WTC11 (cell line): ENCODE data around the gene DNAJC17. TPM values are rescaled to one million over a fixed set of nuclear protein-coding genes. Genes with fewer than 3 reads are reported as not detected.

ENCODE experiments used
- AFF4 ChIP-seq: sonication (generic); formaldehyde crosslinking; IDR thresholded peaks from 2 replicates; pipeline ENCODE4 v1.8.1; 2023; ENCODE audit warnings: mild to moderate bottlenecking, missing genetic modification reagents, borderline replicate concordance
- AR ChIP-seq: fragments of 250-450 bp; sonication (Bioruptor Pico); IDR thresholded peaks from 2 replicates; pipeline ENCODE4 v1.9.0; 2021; ENCODE audit warnings: mild to moderate bottlenecking
- ESRRA ChIP-seq: sonication (generic); formaldehyde crosslinking; IDR thresholded peaks from 2 replicates; pipeline ENCODE4 v1.8.1; 2022; ENCODE audit warnings: mild to moderate bottlenecking, missing genetic modification reagents, borderline replicate concordance
- ETV6 ChIP-seq: sonication (generic); formaldehyde crosslinking; IDR thresholded peaks from 2 replicates; pipeline ENCODE4 v1.8.1; 2022; ENCODE audit warnings: mild to moderate bottlenecking, missing genetic modification reagents
- JUN ChIP-seq: sonication (generic); formaldehyde crosslinking; IDR thresholded peaks from 2 replicates; pipeline ENCODE4 v1.8.0; 2023; ENCODE audit warnings: mild to moderate bottlenecking, missing genetic modification reagents
- PREB ChIP-seq: sonication (generic); formaldehyde crosslinking; IDR thresholded peaks from 2 replicates; pipeline ENCODE4 v1.8.1; 2022; ENCODE audit warnings: mild to moderate bottlenecking, missing genetic modification reagents, moderate library complexity, borderline replicate concordance
- PRRX2 ChIP-seq: fragments of 250-450 bp; sonication (Bioruptor Pico); IDR thresholded peaks from 2 replicates; pipeline ENCODE4 v1.8.0; 2021; ENCODE audit warnings: mild to moderate bottlenecking
- RORB ChIP-seq: fragments of 250-450 bp; sonication (Bioruptor Pico); IDR thresholded peaks from 2 replicates; pipeline ENCODE4 v1.9.0; 2021; ENCODE audit warnings: mild to moderate bottlenecking
- TP53 ChIP-seq: sonication (generic); formaldehyde crosslinking; IDR thresholded peaks from 2 replicates; pipeline ENCODE4 v1.8.1; 2023; ENCODE audit warnings: mild to moderate bottlenecking, missing genetic modification reagents
- ZNF219 ChIP-seq: sonication (generic); formaldehyde crosslinking; IDR thresholded peaks from 2 replicates; pipeline ENCODE4 v1.8.0; 2023; ENCODE audit warnings: missing genetic modification reagents, mild to moderate bottlenecking, borderline replicate concordance
- ZNF512 ChIP-seq: sonication (generic); formaldehyde crosslinking; IDR thresholded peaks from 2 replicates; pipeline ENCODE4 v1.8.1; 2022; ENCODE audit warnings: missing genetic modification reagents, borderline replicate concordance
- ZNF532 ChIP-seq: fragments of 250-450 bp; sonication (Bioruptor Pico); IDR thresholded peaks from 2 replicates; pipeline ENCODE4 v1.9.0; 2021; ENCODE audit warnings: mild to moderate bottlenecking, borderline replicate concordance
- ZNF671 ChIP-seq: fragments of 250-450 bp; sonication (Bioruptor Pico); IDR thresholded peaks from 2 replicates; pipeline ENCODE4 v1.8.0; 2021; ENCODE audit warnings: mild to moderate bottlenecking
- total RNA-seq: library from RNA; stranded (reverse); gene quantifications from 3 replicates; pipeline ENCODE4 v1.2.3, GENCODE V29; 2021

Gene DNAJC17
- total RNA-seq, 1 experiment from 2014 or later = 49.8 TPM

GRCh38 chr15:40843885-40844695 lies 36.8 kb upstream of the DNAJC17 start, which contains the start of gene SPINT1 (continued):
- TF ChIP-seq AFF4 (CRISPR knock-in tag) (no peak), ZNF219 (CRISPR knock-in tag) (peak; percentile 73; the same call in 1 of the 2 replicates), PREB (CRISPR knock-in tag) (no peak), ZNF671 (no peak), ZNF532 (CRISPR knock-in tag) (no peak), JUN (peak; percentile 59; the same call in 1 of the 2 replicates), AR (CRISPR knock-in tag) (no peak), ETV6 (CRISPR knock-in tag) (no peak; the same call in 1 of the 2 replicates), PRRX2 (no peak), TP53 (CRISPR knock-in tag) (peak; percentile 73; the same call in 1 of the 2 replicates), ESRRA (no peak), ZNF512 (CRISPR knock-in tag) (no peak), RORB (no peak)
- TF ChIP-seq, all 79 proteins: peak for 20
